ENCODE measurements around the gene PLAGL2. TPM values are rescaled to one million over a fixed set of nuclear protein-coding genes. Genes with fewer than 3 reads are reported as not detected.

PLAGL2 gene, protein sequence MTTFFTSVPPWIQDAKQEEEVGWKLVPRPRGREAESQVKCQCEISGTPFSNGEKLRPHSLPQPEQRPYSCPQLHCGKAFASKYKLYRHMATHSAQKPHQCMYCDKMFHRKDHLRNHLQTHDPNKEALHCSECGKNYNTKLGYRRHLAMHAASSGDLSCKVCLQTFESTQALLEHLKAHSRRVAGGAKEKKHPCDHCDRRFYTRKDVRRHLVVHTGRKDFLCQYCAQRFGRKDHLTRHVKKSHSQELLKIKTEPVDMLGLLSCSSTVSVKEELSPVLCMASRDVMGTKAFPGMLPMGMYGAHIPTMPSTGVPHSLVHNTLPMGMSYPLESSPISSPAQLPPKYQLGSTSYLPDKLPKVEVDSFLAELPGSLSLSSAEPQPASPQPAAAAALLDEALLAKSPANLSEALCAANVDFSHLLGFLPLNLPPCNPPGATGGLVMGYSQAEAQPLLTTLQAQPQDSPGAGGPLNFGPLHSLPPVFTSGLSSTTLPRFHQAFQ
- 1 to 10 TPM; 4.2 to 7.2 (median 6.3) TPM for total RNA-seq

GRCh38 chr20:32207626-32208498 lies at the start of gene PLAGL2, which contains the start of gene POFUT1:
Gene PLAGL2, minus strand, starts transcription at chr20:32207743. Its CDS starts 5,565 bp downstream, at chr20:32202178.
Gene POFUT1, plus strand, starts transcription at chr20:32207880. Its CDS starts 62 bp downstream, at chr20:32207942.
- no peaks in the 10 kb centered on the region for H3K27me3 ChIP-seq
- no peaks in the 10 kb centered on the region for H3K9me3 ChIP-seq
- DNase-seq (ENCODE audit: low spot score in 2 of 2) = peak; percentile 76 to 82
- 3% methylated on average over 26 to 40 of the region's 74 CpGs for WGBS, 2 donors
- H3K4me1 ChIP-seq = peaks cover 0 to 67% (median 39%) of the 10 kb centered on the region in 4 donors
- peaks cover 0 to 32% (median 0%) of the 10 kb centered on the region in 3 donors for H3K36me3 ChIP-seq
- peak within 1 kb of the TSS; percentile 80 to 99 (median 95) for H3K4me3 ChIP-seq
- TF ChIP-seq EP300 (IDR thresholded peaks at IDR 0.05) = peak in 1 of 2 donors; percentile 46
- TF ChIP-seq POLR2A (IDR thresholded peaks at IDR 0.05) = peak in 1 of 2 donors; percentile 68
- TF ChIP-seq CTCF (IDR thresholded peaks at IDR 0.05) = peak in 4 of 5 experiments; percentile 8 to 56 (median 24)
- H3K27ac ChIP-seq = peak within 1 kb of the TSS; percentile 78 to 93 (median 89)

DNA sequence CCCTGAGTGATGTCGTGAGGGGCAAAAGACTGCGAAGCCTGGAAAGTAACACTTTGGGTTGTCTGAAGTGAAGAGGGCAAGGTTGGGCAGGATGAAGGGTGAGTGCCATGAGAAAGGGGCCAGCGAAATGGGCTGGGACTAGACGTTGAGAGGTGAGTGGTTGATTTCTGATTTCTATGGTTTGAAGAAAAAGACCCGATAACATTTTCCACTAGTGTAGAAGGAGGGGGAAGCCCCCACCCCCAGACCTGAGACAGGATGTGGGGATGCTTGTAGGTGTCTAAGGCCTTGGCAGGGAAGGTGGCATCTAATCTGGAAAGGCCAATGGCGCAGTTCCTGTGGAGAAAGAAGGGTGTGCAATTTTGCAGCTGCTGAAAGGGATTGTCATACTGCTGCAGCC lies 44.6 kb upstream of the PLAGL2 start:
- TF ChIP-seq EP300 (IDR thresholded peaks at IDR 0.05) = no peak
- no peak for TF ChIP-seq CTCF (IDR thresholded peaks at IDR 0.05)
- no peak for TF ChIP-seq POLR2A (IDR thresholded peaks at IDR 0.05)
- H3K27ac ChIP-seq = no peak overlapping the region
- H3K4me3 ChIP-seq = no peak overlapping the region
- no peak for DNase-seq (ENCODE audit: low spot score in 2 of 2)
- no peaks in the 10 kb centered on the region for H3K27me3 ChIP-seq
- H3K36me3 ChIP-seq = no peaks in the 10 kb centered on the region
- H3K9me3 ChIP-seq = no peaks in the 10 kb centered on the region
- 91 to 93% methylated on average over 6 of the region's 6 CpGs for WGBS, 2 donors
- no peaks in the 10 kb centered on the region for H3K4me1 ChIP-seq

DNA sequence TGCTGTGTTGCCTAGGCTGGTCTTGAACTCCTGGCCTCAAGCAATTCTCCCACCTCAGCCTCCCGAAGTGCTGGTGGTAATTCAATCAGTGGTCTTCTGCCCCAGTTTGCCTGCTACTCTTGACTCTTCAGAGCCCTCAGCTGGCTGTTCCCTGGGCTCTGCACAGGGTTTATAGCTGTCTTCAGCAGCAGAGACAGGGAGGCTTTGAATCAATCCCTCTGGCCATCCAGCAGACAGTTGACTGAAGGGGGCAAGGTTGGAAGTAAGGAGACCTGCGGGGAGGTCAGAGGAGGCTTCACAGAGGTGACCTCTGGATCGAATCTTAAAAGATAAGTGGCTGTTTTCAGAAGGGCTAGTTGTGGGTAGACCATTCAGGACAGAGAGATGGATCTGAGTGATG lies 43.9 kb upstream of the PLAGL2 start:
- no peaks in the 10 kb centered on the region for H3K9me3 ChIP-seq
- H3K4me3 ChIP-seq = no peak overlapping the region
- WGBS, 2 donors = 69 to 75% methylated on average over 3 of the region's 3 CpGs
- no peaks in the 10 kb centered on the region for H3K27me3 ChIP-seq
- no peak for TF ChIP-seq CTCF (IDR thresholded peaks at IDR 0.05)
- TF ChIP-seq EP300 (IDR thresholded peaks at IDR 0.05) = no peak
- TF ChIP-seq POLR2A (IDR thresholded peaks at IDR 0.05) = no peak
- no peaks in the 10 kb centered on the region for H3K36me3 ChIP-seq
- H3K4me1 ChIP-seq = no peaks in the 10 kb centered on the region
- H3K27ac ChIP-seq = no peak overlapping the region
- no peak for DNase-seq (ENCODE audit: low spot score in 2 of 2)

DNA sequence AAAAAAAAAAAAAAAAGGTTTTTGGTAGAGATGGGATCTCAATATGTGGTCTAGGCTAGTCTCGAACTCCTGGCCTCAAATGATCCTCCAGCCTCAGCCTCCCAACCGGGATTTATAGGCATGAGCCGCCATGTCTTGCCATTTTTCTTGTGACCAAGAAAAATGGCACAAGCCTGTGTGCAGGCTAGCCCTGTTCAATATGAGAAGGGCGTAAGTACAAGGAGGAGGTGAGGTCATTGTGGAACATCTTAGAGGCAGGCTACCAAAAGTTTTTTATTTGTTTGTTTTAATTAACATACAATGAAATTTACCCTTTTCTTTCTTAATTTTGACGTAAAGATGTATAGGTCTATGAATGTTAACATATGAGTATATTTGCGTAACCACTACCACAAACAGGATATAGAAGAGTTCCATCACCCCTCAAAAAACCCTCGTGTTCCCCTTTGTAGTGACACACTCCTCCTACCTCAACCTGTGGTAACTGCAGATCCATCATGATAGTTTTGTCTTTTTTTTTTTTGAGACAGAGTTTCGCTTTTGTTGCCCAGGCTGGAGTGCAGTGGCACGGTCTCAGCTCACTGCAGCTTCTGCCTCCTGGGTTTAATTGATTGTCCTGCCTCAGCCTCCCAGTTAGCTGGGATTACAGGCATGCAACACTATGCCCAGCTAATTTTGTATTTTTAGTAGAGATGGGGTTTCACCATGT lies 41.6 kb upstream of the PLAGL2 start:
- H3K36me3 ChIP-seq = no peaks in the 10 kb centered on the region
- H3K9me3 ChIP-seq = no peaks in the 10 kb centered on the region
- no peak overlapping the region for H3K4me3 ChIP-seq
- TF ChIP-seq CTCF (IDR thresholded peaks at IDR 0.05) = no peak
- TF ChIP-seq POLR2A (IDR thresholded peaks at IDR 0.05) = no peak
- TF ChIP-seq EP300 (IDR thresholded peaks at IDR 0.05) = no peak
- no peak overlapping the region for H3K27ac ChIP-seq
- H3K27me3 ChIP-seq = no peaks in the 10 kb centered on the region
- DNase-seq (ENCODE audit: low spot score in 2 of 2) = no peak
- H3K4me1 ChIP-seq = no peaks in the 10 kb centered on the region
- 88% methylated on average over 9 of the region's 9 CpGs for WGBS, 2 donors

Measured in tibial nerve (tissue), 4 donors.